Stimulated activated naive CD4-positive, alpha-beta T cell treated with Interleukin-2 at 50 U/mL for 16 hours (primary cell): ENCODE results near the gene ZFP36L2.

Experiments
- DNase-seq: peaks from one replicate; lab custom pipeline; 2025; lab: John Stamatoyannopoulos, UW

Gene ZFP36L2

GRCh38 chr2:43223521-43224001 is 2.8 kb downstream of the ZFP36L2 start:
- DNase-seq = no peak

- no peak for DNase-seq
These were observed 3.7 kb downstream of the ZFP36L2 start for GRCh38 chr2:43222475-43223309.

DNA sequence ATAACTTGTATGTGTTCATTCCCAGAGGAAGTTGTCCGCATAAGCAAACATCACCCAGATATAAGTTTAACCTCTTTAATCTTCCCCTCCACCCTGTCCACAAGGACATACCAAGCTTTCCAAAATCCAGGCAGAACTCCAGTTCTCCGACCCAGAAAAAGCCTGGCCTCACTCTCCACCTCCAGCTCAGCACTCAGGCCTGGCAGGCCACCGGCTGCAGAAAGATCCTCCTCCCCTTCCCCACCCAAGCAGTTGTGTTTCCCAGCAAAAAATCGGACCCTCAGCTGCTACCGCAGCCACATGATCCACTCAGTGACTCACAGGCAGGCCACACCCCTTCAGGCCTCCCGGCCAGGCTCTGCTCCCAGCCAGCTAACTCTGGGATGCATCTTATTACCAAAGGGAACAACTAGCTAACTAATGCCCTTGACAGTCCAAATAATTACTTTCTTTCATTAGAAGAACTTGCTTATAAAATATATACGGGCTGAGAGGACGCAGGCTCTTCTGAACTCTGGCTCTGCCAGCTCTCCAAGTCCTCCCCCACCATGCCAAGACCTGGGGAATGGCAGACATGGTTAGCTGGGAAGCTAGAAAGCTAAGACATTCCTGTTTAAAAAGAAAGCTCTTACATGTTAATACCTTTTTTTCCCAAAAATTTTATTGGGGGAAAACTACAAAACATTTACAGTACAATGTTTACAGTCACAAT is 4.5 kb downstream of the ZFP36L2 start:
- peak; percentile 28 for DNase-seq

DNA sequence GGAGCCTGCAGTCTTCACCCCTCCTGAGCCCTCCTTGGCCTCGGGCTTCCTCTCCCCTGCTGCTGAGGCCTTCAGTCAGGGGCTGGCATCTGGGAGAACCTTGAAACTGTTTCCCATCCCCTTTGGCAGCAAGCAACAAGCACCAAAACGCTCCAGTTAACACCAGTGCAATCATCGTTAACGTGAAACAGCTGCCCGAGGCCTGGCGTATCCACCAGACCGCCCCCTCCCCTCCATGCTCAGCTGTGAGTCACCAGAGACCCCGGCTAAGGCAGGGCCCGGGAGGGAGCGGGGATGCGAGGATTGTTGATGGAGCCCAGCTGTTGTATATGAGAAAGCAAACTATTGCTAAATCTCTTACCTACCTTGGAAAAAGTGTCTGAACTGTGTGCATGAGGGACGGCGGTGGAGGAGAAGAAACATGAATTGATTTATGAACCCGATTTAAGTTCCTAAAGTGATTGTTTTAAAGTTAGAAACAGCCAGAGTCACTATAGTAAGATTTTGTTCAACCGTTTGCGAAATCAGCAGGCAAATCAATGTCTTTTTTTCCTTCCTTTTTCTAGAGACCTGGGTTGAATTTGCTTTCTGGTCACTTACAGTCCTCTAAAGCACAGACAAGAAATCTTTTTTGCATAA is 5.2 kb downstream of the ZFP36L2 start:
- DNase-seq = no peak

- DNase-seq = no peak
These were observed 5.7 kb downstream of the ZFP36L2 start for GRCh38 chr2:43220760-43221123.

DNA sequence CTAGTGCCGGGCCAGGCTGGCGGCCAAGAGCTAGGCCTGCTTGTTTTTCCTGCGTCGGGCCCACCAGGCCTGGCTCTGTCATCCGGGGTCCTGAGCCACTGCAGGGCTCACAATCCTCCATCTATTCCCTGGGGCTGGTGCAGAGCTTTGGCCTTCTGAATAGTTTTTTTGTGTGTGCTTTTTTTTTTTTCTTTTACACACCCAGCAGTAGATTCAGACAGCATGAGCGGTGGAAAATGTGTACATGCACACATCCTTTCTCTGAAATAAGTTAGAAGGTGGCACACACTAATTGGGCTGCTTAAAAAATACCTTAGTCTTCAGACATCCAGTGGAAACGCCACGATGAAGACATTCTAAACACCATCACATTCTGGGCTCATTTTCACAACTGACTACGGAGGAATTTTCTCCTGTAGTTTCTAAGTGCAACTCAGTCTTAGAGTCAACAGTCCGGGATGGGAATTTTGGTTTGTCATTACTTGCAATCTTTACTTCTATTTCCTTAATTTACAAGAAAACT is 6.1 kb downstream of the ZFP36L2 start:
- DNase-seq = no peak

GRCh38 chr2:43219383-43220228 is 6.8 kb downstream of the ZFP36L2 start:
- peak; percentile 70 for DNase-seq

DNA sequence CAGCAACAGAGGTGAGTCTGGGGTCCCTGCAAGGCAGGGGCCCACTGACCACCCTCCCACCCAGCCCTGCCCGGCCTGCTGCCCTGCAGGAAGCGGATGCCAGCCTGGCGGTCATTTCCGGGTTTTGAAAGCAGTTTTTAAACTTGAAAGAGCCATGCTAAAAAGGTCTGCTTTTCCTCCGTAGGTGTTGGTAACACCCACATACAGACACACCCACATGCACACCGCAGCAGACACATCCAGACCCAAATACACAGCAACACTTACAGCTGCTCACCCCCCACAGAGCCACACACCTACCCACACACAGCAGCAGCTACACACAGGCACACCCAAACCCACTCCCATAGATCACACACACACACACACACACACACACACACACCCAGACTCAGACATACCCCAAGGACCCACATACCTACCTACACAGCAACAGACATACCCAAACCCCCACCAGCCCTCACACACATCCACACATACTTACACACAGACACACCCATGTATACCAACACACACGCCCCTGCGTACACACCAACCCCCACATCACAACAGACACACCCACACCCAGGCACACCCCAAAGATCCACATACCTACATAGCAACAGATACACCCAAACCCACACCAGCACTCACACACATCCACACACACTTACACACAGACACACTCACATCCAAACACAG is 7.6 kb downstream of the ZFP36L2 start:
- DNase-seq = peak; percentile 59

- DNase-seq = no peak
These were observed 8.2 kb downstream of the ZFP36L2 start for GRCh38 chr2:43218155-43218701.

DNA sequence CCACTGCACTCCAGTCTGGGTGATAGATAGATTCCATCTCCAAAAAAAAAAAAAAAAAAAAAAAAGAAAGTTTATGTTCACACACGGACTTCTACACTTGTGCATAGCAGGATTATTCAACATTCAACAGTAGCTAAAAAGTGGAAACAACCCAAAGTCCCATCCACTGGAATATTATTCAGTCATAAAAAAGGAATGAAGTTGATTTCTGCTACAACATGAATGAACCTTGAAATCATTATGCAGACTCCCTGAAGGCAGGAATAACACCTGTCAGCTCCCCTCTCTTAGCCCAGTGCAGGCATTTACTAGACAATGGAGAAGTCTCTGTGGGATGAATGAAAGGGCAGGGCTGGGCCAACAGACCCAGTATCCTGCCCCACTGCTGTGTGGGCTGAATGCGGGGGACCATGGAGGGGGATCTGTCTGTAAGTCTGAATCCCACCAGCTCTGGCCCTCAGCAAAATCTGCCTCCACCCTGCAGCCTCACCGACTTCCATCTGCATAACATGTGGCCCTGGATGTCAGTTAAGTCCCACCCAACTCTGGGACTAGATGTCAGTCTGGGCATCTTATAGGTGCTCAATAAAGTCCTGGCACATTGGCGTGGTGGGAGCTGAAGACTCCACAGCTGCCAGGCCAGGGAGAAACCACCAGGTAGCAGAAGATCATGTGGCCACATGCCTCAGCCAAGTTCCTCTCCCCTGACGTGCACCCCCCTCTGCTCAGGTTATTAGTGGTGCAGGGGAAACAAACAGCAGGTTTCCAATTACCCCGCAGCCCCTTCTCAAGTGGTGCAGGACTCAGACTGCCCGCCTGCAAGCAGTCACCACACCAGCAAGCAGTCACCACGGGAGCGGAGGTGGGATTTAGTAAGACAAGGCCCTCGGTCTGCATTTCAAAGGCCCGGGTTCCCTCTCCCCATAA is 8.9 kb downstream of the ZFP36L2 start:
- DNase-seq = no peak

GRCh38 chr2:43216629-43217028 is 9.8 kb downstream of the ZFP36L2 start:
- DNase-seq = no peak

GRCh38 chr2:43215673-43216255 is 10.6 kb downstream of the ZFP36L2 start:
- no peak for DNase-seq

DNA sequence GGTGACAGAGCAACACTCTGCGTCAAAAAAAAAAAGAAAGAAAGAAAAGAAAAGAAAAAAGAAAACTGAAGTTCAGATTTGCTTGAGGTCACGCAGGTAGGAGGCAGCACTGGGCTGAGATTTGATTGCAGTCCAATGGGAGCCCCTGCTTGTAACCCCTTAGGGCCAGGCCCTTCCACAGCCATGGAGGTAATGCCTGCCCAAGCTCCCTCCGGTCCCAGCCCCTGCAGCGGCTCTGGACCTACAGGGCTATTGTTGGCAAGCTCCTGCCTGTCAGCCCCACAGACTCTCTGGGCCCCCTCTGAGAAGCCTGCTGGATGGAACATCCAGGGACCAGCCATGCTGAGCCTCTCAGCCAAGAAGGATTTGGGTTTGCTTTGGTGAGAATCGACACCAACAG is 12.2 kb downstream of the ZFP36L2 start:
- no peak for DNase-seq

DNA sequence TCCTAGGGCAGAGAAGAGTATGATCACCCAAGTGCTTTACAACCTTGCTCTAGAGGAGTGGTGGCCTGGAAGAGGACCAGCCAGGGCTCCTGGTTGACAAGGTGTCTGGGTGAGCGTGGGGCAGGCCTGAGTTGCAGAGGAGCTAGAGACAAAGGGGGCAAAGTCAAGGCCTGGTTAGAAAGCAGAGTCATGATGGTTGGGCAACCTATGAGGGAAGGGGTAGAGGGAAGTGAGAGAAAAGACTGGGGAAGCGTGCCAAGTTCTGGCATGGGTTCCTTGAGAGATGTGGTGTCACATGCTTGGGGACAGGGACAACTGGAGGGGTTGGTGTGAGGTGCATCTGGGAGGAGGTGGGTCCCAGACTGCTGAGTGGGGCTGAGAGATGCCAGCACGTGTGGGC is 13.5 kb downstream of the ZFP36L2 start:
- no peak for DNase-seq

DNA sequence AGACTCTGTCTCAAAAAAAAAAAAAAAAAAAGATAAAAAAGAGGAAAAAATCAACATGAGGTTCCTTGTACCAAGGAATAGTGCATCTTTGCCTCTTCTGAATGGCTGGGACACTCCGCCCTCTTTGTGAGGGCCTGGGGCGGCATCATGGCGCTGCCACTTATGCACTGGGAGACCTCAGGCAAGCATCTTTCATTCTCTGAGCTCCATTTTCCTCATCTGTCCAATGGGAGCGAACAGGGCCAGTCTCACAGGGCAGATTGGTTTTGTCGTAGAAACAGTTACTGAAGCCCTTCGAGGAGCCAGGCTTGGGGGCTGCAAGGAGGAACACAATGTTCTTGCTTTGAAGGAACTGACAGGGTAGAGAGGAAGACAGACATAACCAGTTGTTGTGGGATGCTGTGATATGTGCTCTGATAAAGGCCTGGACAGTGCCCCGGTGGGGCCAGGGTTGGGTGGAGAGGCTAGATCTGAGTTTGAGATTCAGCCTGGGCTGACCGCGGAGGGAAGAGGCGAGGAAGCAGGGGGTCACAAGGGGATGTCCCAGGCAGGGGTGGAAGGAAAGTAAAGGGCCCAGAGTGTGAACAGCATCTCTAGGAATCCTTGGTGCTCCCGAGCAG is 14.1 kb downstream of the ZFP36L2 start:
- DNase-seq = no peak

DNA sequence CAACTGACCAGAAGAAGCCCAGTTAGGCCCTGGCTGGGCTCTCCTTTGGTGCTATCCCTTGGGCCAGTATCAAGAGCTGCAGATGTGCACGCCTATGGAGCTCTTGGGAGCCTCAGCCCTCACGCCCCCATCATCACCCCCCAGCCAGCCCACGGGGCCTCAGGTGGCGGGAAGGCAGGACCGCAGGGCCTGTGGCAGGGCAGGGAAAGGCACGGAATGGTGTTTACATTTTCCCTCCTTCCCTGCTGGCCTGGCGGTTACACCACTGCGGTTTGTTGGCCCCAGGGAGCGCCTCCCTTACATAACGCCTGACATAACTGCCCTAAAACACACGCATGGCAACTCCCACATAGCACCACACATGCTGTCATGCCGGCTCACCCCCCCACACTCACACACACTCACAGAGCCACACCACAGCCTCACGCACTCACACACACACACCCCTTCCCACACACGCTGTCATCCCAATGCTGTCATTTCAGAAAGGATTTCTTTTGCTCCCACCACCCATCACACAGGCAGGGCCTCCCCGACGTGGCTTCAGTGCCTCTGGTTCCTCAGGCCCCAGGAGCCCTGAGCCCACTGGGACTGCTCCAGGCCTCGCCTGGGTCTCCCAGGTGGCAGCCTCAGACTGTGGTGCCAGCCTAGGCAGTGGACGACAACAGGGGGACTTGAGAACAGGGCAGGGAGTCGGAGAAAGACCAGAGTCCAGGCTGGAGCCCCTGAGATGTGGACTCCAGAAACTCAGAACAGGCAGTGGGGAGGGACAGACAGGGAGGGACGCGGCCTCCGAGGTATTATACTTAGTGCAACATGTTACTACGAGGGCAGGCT is 15.7 kb downstream of the ZFP36L2 start:
- peak; percentile 32 for DNase-seq

DNA sequence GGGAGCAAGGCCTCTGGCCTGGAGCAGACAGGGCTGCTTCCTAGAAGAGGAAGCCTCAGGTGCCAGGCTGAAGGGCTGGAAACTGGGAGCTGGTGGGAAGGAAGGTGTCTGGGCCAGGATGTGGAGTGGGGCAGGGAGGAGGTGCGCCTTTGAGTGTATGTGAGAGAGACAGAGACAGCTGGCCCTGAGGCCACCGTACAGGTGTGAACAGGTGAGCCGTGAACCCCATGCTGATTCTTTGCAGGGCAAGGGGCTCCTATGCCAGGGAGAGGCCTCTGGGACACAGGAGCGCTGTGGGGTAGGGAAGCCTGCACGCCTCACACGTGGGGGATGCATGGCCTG is 16.3 kb downstream of the ZFP36L2 start:
- DNase-seq = no peak

DNA sequence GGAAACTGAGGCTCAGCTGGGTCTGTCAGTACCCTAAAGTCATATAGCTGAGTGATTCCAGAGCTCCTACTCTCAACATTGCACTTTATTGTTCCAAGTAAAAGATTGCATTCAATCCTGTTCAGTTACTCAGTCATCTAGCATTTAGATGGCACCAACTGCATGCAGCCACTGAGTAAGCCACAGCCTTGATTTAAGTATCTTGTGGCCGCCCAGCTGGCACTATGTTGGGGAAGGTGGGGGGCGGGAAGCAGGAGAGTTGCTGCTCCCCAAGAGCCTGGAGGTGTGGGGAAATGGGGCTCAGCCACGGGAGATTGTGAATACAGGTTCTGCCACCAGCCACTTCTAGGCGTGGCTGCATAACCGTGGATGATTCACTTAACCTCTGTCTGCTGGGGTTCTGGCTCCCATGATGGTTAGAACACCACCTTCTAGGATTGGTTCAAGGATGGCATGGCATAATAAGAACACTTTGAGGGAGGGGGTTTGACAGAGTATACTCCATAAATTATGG is 17.1 kb downstream of the ZFP36L2 start:
- DNase-seq = no peak
